ENCODE results near the gene OR8B2.

- TF ChIP-seq CTCF (IDR thresholded peaks at IDR 0.05 in 2 of 3, conservative IDR thresholded peaks at IDR 0.05 in 1 of 3; ENCODE audit: borderline replicate concordance in 1 of 3, insufficient read depth in 1 of 3, low read depth in 2 of 3, low read length in 2 of 3) (no peak), EZH2phosphoT487 (IDR thresholded peaks at IDR 0.05; ENCODE audit: borderline replicate concordance) (no peak), EGR1 (IDR thresholded peaks at IDR 0.05; ENCODE audit: low read depth) (no peak), EZH2 (IDR thresholded peaks at IDR 0.05) (no peak), CEBPB (IDR thresholded peaks at IDR 0.05; ENCODE audit: low read depth) (no peak)
These were observed 44.7 kb downstream of the OR8B2 start for GRCh38 chr11:124339396-124340141.

Measured in HCT116 (cell line).